GM21515 (cell line): ENCODE results near the gene NDFIP1.
"Not testable (repeated sequence)": the region's sequence is repeated elsewhere in the genome, so short reads cannot be mapped to it uniquely, and the experiment has no call there.

Experiments used
- ATAC-seq: cut with Tn5 transposase; IDR thresholded peaks from one replicate; pipeline ENCODE4 v1.9.1; 2021; ENCODE audit not compliant: unreplicated experiment

Gene NDFIP1

GRCh38 chr5:142151436-142152383 is 43.1 kb downstream of the NDFIP1 start:
- no peak for ATAC-seq

- ATAC-seq = no peak
Measured at GRCh38 chr5:142152384-142152732, 43.8 kb downstream of the NDFIP1 start.

- ATAC-seq = no peak
Measured at GRCh38 chr5:142153674-142154448, 45.3 kb downstream of the NDFIP1 start.

- not testable (repeated sequence) for ATAC-seq
Measured at GRCh38 chr5:142154449-142154841, 45.9 kb downstream of the NDFIP1 start.

GRCh38 chr5:142156839-142157463 is 48.4 kb downstream of the NDFIP1 start:
- ATAC-seq = no peak

- ATAC-seq = no peak
Measured at GRCh38 chr5:142159354-142159753, 50.8 kb downstream of the NDFIP1 start.

GRCh38 chr5:142164315-142164714 is 55.7 kb downstream of the NDFIP1 start:
- no peak for ATAC-seq

GRCh38 chr5:142166754-142167153 is 58.2 kb downstream of the NDFIP1 start:
- ATAC-seq = no peak

GRCh38 chr5:142167458-142167857 is 58.9 kb downstream of the NDFIP1 start:
- no peak for ATAC-seq

- no peak for ATAC-seq
Measured at GRCh38 chr5:142168365-142168764, 59.8 kb downstream of the NDFIP1 start.

- no peak for ATAC-seq
Measured at GRCh38 chr5:142170254-142170953, 61.8 kb downstream of the NDFIP1 start.

- ATAC-seq = no peak
Measured at GRCh38 chr5:142171270-142171669, 62.7 kb downstream of the NDFIP1 start.

GRCh38 chr5:142175039-142175438 is 66.5 kb downstream of the NDFIP1 start:
- no peak for ATAC-seq

GRCh38 chr5:142175461-142176142 is 67.0 kb downstream of the NDFIP1 start:
- ATAC-seq = no peak

GRCh38 chr5:142176255-142176654 is 67.7 kb downstream of the NDFIP1 start:
- ATAC-seq = no peak

GRCh38 chr5:142178651-142179050 is 70.1 kb downstream of the NDFIP1 start:
- no peak for ATAC-seq

GRCh38 chr5:142179776-142180387 is 71.3 kb downstream of the NDFIP1 start:
- no peak for ATAC-seq

- no peak for ATAC-seq
Measured at GRCh38 chr5:142181096-142181495, 72.5 kb downstream of the NDFIP1 start.

GRCh38 chr5:142181547-142182163 is 73.1 kb downstream of the NDFIP1 start:
- no peak for ATAC-seq

GRCh38 chr5:142182840-142183239 is 74.3 kb downstream of the NDFIP1 start:
- no peak for ATAC-seq
